ENCODE results near the gene SRP72.

SRP72 gene

DNA sequence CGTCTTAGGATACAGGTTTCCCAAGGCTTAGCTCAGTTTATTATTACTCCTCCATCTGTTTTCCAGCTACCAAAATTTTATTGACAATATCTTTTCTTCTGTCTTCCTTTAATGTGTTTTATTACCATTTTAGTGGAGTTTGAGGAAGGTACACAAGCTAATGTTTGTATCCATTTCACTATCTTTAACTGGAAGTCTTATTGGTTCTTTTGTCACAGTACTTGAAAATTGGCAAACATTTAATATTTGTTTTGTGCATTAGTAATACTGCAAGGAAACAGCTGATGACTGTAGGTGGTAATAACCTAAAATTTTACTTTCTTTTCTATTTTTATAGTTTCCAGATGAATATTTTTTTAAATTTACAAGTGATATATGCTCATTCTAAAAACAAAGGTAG, 28.8 kb downstream of the SRP72 start:
- Histone ChIP-seq H3K4me3 (ENCODE audit: low read depth, low read length) (no peak overlapping the region), H3K27me3 (ENCODE audit: insufficient read depth, low read depth, severe bottlenecking) (no peaks in the 10 kb centered on the region), H3K27ac (no peak overlapping the region), H3K9me3 (ENCODE audit: severe bottlenecking) (no peaks in the 10 kb centered on the region), H3K36me3 (peaks cover 60% of the 10 kb centered on the region)
- TF ChIP-seq, protein P1, sequence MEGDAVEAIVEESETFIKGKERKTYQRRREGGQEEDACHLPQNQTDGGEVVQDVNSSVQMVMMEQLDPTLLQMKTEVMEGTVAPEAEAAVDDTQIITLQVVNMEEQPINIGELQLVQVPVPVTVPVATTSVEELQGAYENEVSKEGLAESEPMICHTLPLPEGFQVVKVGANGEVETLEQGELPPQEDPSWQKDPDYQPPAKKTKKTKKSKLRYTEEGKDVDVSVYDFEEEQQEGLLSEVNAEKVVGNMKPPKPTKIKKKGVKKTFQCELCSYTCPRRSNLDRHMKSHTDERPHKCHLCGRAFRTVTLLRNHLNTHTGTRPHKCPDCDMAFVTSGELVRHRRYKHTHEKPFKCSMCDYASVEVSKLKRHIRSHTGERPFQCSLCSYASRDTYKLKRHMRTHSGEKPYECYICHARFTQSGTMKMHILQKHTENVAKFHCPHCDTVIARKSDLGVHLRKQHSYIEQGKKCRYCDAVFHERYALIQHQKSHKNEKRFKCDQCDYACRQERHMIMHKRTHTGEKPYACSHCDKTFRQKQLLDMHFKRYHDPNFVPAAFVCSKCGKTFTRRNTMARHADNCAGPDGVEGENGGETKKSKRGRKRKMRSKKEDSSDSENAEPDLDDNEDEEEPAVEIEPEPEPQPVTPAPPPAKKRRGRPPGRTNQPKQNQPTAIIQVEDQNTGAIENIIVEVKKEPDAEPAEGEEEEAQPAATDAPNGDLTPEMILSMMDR (IDR thresholded peaks at IDR 0.05; ENCODE audit: low read depth, low read length) = no peak
- no peak for DNase-seq

DNA sequence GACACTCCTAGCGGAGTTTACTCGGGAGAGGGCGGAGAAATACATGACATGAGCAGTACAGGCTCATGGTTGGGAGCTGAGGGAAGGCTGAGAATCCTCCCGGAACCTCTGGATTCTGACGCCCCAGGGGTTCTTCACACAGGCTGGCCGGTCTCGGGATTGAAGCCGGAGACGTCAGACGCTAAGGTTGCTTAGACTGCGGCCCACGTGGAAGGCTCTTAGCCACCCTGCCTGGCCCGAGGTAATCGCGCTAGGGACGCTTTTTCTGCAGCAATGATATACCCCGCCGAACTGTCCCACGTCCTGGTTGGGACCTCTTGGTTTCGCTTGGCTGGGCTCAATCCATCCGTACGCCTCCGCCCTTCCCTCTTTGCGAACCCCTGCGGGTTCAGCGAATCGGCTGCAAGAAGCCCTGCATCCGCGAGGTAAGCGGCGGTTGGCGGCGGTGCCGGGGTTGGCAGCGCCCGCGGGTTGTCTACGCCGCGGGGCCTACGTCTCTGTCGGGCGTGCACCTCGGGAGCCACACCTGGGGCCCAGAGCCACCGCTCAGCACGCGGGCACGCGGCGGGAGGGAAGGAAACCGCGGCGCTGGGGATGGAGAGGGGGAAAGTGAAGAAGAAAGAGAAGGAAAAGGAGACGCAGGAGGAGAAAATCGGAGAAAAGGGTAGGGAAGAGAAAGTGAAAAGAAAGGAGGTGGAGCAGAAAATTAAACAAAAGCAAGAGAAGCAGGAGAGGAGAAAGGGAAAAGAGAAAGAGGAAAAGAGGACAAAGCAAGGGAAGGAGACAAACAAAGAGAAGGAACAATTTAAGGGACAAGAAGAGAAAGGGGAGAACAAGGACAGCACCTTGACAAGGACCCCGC, 38.1 kb downstream of the SRP72 start, which contains the start of gene ARL9:
ARL9 (plus strand) TSS at position 523 of the 862 bp plus-strand sequence; CDS start at position 595, 72 bp downstream.
- TF ChIP-seq, protein P1 (IDR thresholded peaks at IDR 0.05; ENCODE audit: low read depth, low read length) = no peak
- no peak for DNase-seq
- no peak within 1 kb of the TSS for H3K27ac ChIP-seq
- no peak within 1 kb of the TSS for H3K4me3 ChIP-seq (ENCODE audit: low read depth, low read length)
- peaks cover 20% of the 10 kb centered on the region for H3K36me3 ChIP-seq
- H3K9me3 ChIP-seq (ENCODE audit: severe bottlenecking) = no peaks in the 10 kb centered on the region
- H3K27me3 ChIP-seq (ENCODE audit: insufficient read depth, low read depth, severe bottlenecking) = no peaks in the 10 kb centered on the region

DNA sequence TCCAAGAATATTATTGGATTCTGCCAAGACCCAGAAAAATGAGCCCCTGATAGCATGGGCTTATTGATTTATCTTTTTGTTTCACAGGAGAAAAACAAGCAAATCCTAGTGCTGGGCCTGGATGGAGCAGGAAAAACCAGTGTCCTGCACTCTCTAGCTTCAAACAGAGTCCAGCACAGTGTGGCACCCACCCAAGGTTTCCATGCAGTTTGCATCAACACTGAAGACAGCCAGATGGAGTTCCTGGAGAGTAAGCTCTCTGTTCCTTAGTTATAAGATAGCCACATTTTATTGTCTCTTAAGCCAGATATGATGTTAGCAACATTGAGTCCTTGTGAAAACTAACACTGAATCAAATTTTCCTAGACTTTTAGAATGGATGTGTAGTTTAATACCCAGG, 43.7 kb downstream of the SRP72 start:
- no peaks in the 10 kb centered on the region for H3K27me3 ChIP-seq (ENCODE audit: insufficient read depth, low read depth, severe bottlenecking)
- no peak for DNase-seq
- H3K9me3 ChIP-seq (ENCODE audit: severe bottlenecking) = no peaks in the 10 kb centered on the region
- no peaks in the 10 kb centered on the region for H3K36me3 ChIP-seq
- no peak overlapping the region for H3K4me3 ChIP-seq (ENCODE audit: low read depth, low read length)
- H3K27ac ChIP-seq = no peak overlapping the region
- TF ChIP-seq, protein P1 (IDR thresholded peaks at IDR 0.05; ENCODE audit: low read depth, low read length) = no peak

DNA sequence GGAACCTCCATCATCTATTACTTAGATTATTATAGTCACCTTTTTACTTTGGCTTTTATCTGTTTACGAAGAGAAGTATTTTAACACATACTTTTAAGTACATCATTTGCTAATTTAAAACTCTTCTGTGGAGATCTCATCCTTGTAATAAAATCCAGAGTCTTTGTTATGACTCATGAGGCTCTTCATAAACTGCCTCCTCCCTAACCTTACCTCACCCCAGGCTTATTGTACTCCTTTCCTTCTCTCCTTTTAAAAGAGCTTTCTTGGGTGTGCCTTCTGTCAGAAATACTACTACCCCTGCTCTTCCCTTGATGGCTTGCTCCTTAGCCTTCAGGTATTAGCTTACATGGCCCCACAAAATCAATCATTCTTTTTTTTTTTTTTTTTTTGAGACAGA, 44.7 kb downstream of the SRP72 start:
- H3K27me3 ChIP-seq (ENCODE audit: insufficient read depth, low read depth, severe bottlenecking) = no peaks in the 10 kb centered on the region
- no peaks in the 10 kb centered on the region for H3K9me3 ChIP-seq (ENCODE audit: severe bottlenecking)
- H3K36me3 ChIP-seq = no peaks in the 10 kb centered on the region
- DNase-seq = no peak
- H3K27ac ChIP-seq = no peak overlapping the region
- TF ChIP-seq, protein P1 (IDR thresholded peaks at IDR 0.05; ENCODE audit: low read depth, low read length) = no peak
- no peak overlapping the region for H3K4me3 ChIP-seq (ENCODE audit: low read depth, low read length)

DNA sequence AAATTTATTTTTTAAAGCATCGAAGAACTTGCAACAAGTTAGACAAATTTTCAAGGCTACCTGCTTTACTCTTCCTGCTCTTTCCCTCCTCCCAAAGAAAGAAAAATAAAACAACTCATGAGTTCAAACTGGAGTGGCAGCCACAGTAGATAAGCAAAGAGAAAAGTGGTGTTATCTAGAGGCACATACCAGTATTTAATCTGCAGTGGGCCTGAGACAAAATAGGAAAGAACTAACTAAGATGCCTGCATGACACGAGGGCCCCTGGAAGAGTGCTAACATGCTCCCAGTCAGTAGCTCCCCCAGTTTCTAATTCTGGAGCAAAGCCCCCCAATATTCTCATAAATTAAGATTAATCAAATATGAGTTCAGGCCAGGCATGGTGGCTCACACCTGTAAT, 46.1 kb downstream of the SRP72 start:
- H3K9me3 ChIP-seq (ENCODE audit: severe bottlenecking) = no peaks in the 10 kb centered on the region
- H3K27me3 ChIP-seq (ENCODE audit: insufficient read depth, low read depth, severe bottlenecking) = no peaks in the 10 kb centered on the region
- no peak overlapping the region for H3K4me3 ChIP-seq (ENCODE audit: low read depth, low read length)
- DNase-seq = no peak
- TF ChIP-seq, protein P1 (IDR thresholded peaks at IDR 0.05; ENCODE audit: low read depth, low read length) = no peak
- H3K36me3 ChIP-seq = no peaks in the 10 kb centered on the region
- no peak overlapping the region for H3K27ac ChIP-seq
